Left lung (tissue), 10 donors: ENCODE data around the gene PALLD. TPM values are rescaled to one million over a fixed set of nuclear protein-coding genes. Genes with fewer than 3 reads are reported as not detected.
A peak's percentile ranks its signal among the peaks of the same experiment; 100 is the strongest.

Experiments
- ATAC-seq: fragments of 200-7000 bp; cut with Tn5 transposase; one replicate; pipeline ENCODE4 v1.9.1; 2020; ENCODE audit warnings: moderate library complexity
- DNase-seq, 4 donors: peaks; one replicate each; pipeline ENCODE4 v3.0.0-alpha.2; 2013 to 2020
- H3K27ac ChIP-seq, 2 donors: fragments of 200-600 bp; sonication (generic) in 1 of 2; one replicate each; pipeline versions ENCODE4 v1.5.0 to v1.8.0; 2020 to 2021
- H3K27me3 ChIP-seq, 2 donors: fragments of 200-600 bp; sonication (generic) in 1 of 2; one replicate each; pipeline versions ENCODE4 v1.5.0 to v1.8.0; 2020 to 2021
- H3K36me3 ChIP-seq, 2 donors: fragments of 200-600 bp; sonication (generic) in 1 of 2; one replicate each; pipeline versions ENCODE4 v1.5.0 to v1.8.0; 2020 to 2021
- H3K4me1 ChIP-seq, 2 donors: fragments of 200-600 bp; one replicate each; pipeline ENCODE4 v1.8.0; 2021
- H3K4me3 ChIP-seq, 2 donors: fragments of 200-600 bp; sonication (generic) in 1 of 2; one replicate each; pipeline versions ENCODE4 v1.5.0 to v1.8.0; 2020 to 2021; ENCODE audit warnings: mild to moderate bottlenecking in 1 of 2
- H3K9me3 ChIP-seq, 2 donors: fragments of 200-600 bp; sonication (generic) in 1 of 2; one replicate each; pipeline versions ENCODE4 v1.5.0 to v1.8.0; 2020 to 2021
- CTCF ChIP-seq, 2 donors: fragments of 200-600 bp; sonication (generic) in 1 of 2; IDR thresholded peaks; one replicate each; pipeline versions ENCODE4 v1.5.0 to v1.8.0; 2021; ENCODE audit warnings: antibody characterized with exemption in 2 of 2
- intact Hi-C, 2 donors: fragments of 100-400 bp; cut with DNase I; formaldehyde crosslinking; loops; one replicate each; pipeline versions ENCODE4 v1.11.2 to v1.14.2; 2022
- polyA plus RNA-seq, 6 donors: library from polyadenylated mRNA; unstranded; fragments of 120-200 nt; gene quantifications; one replicate each; pipeline ENCODE4 v1.2.1, GENCODE V29; 2013; ENCODE audit not compliant: insufficient read length in 6 of 6
- total RNA-seq, 2 donors: library from RNA; stranded (reverse); fragmentation: NEBNext Ultra II Directional; extraction: Animal tissue kit (Norgen Biotek cat#: 25700); gene quantifications; one replicate each; pipeline ENCODE4 v1.2.1, GENCODE V29; 2021
- donor health status: DM: no; HTN: yes; CAD: no.
- donor health status: DM: no; HTN: no; CAD: no.

The PALLD gene
- total and polyA plus RNA-seq, 8 donors, result 67.5 to 194 (median 80.4) TPM

DNA sequence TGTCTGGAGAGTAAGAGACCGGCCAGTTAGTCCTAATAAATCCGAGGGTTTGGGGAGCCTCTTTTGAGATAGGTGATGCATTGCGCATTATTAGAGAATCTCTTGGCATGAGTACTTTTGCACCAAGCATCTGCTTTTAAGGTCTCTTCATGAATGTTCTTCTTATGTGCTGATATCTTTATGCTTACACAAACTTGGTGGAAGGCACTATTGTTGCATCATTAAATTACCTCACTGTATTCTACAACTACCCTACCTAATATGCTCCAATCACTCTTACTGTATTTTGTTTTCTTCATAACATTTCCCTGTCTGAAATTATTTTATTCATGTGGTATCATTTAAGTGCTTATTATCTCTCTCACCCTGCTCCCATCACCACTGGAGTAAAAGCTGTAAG, 151.6 kb downstream of the PALLD start:
- Histone ChIP-seq H3K27ac (no peak overlapping the region), H3K36me3 (no peaks in the 10 kb centered on the region), H3K4me1 (no peaks in the 10 kb centered on the region), H3K9me3 (no peaks in the 10 kb centered on the region), H3K4me3 (no peak overlapping the region), H3K27me3 (peaks cover 0 to 4% of the 10 kb centered on the region in 2 donors)
- no peak for TF ChIP-seq CTCF (IDR thresholded peaks at IDR 0.05)
- ATAC-seq, result no peak
- DNase-seq, result no peak
- intact Hi-C loops, result no loop called here

- no peak overlapping the region for H3K4me3 ChIP-seq
- ATAC-seq (peak; percentile 76), DNase-seq (no peak)
- no peaks in the 10 kb centered on the region for H3K9me3 ChIP-seq
- intact Hi-C loops, result no loop called here
- H3K4me1 ChIP-seq, result no peaks in the 10 kb centered on the region
- H3K27me3 ChIP-seq, result peaks cover 0 to 4% of the 10 kb centered on the region in 2 donors
- no peak for TF ChIP-seq CTCF (IDR thresholded peaks at IDR 0.05)
- H3K36me3 ChIP-seq, result no peaks in the 10 kb centered on the region
- H3K27ac ChIP-seq, result no peak overlapping the region
Measured at GRCh38 chr4:168648929-168649328, 152.1 kb downstream of the PALLD start.

DNA sequence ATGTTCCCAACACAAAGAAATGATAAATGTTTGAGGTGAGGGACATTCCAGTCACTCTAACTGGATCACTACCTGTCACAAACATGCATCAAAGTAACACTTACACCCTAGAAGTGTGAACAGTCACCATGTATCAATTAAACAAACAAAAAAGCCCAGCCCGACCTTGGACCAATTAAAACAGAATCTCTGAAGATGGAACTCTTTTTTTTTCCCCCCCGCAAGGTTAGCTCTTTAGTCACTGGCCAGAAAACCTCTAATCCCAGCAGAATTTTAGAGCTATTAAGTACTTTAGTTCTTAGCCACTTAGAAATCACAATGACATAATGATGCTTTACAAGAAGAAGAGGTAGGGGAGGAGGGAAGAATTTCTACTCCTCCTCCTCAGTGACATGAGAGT, 154.5 kb downstream of the PALLD start:
- Histone ChIP-seq H3K36me3 (no peaks in the 10 kb centered on the region), H3K27ac (no peak overlapping the region), H3K27me3 (peaks cover 0 to 4% of the 10 kb centered on the region in 2 donors), H3K4me3 (no peak overlapping the region), H3K9me3 (no peaks in the 10 kb centered on the region), H3K4me1 (no peaks in the 10 kb centered on the region)
- intact Hi-C loops, result no loop called here
- no peak for DNase-seq
- no peak for TF ChIP-seq CTCF (IDR thresholded peaks at IDR 0.05)
- ATAC-seq, result no peak

DNA sequence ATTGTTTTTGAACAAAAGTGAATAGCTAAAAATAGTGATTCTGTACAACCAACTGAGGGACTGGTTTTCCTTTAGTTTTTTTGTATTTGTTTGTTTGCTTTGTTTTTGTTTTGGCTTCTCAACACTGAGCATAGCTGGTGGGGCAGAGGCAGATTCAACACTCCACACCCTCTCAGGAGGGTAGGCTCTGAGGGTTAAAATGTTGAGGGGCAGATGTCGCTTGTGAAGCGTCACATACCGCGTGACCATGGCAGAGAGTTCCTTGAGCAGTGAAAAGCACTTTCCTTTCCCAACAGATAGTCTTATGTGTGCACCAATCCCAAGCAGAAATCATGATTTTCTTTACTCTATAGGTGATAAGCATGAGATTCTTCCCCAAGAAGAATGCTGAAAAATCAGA, 155.0 kb downstream of the PALLD start:
- Histone ChIP-seq H3K27me3 (peaks cover 0 to 4% of the 10 kb centered on the region in 2 donors), H3K4me3 (no peak overlapping the region), H3K27ac (no peak overlapping the region), H3K36me3 (no peaks in the 10 kb centered on the region), H3K4me1 (no peaks in the 10 kb centered on the region), H3K9me3 (no peaks in the 10 kb centered on the region)
- DNase-seq, result no peak
- no peak for ATAC-seq
- TF ChIP-seq CTCF (IDR thresholded peaks at IDR 0.05), result no peak
- intact Hi-C loops, result no loop called here

DNA sequence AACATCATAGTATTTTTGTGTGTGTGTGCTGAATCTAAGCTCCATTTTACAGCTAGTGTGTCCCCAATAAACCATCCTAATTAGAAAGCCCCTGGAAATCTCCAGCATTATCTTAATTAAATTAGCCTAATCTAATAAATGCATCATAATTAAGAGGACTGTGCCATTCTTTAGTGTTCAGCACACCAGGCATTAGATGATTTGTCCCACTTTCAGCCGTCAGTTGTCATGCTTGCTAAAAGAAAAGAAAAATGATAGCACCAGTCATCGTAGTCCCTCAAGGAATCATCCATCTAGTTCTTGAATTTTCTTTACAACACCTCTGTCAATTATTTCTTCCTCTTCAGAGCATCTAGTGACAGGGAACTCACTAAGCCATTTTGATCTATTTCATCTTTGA, 155.9 kb downstream of the PALLD start:
- ATAC-seq (no peak), DNase-seq (no peak)
- H3K4me1 ChIP-seq, result no peaks in the 10 kb centered on the region
- no peak overlapping the region for H3K4me3 ChIP-seq
- intact Hi-C loops, result no loop called here
- TF ChIP-seq CTCF (IDR thresholded peaks at IDR 0.05), result no peak
- H3K27me3 ChIP-seq, result peaks cover 0 to 4% of the 10 kb centered on the region in 2 donors
- no peaks in the 10 kb centered on the region for H3K36me3 ChIP-seq
- H3K9me3 ChIP-seq, result no peaks in the 10 kb centered on the region
- H3K27ac ChIP-seq, result no peak overlapping the region
